ENCODE data around the gene KRT71. TPM values are rescaled to one million over a fixed set of nuclear protein-coding genes. Genes with fewer than 3 reads are reported as not detected.

The KRT71 gene
- polyA plus RNA-seq, 3 donors, result not detected

DNA sequence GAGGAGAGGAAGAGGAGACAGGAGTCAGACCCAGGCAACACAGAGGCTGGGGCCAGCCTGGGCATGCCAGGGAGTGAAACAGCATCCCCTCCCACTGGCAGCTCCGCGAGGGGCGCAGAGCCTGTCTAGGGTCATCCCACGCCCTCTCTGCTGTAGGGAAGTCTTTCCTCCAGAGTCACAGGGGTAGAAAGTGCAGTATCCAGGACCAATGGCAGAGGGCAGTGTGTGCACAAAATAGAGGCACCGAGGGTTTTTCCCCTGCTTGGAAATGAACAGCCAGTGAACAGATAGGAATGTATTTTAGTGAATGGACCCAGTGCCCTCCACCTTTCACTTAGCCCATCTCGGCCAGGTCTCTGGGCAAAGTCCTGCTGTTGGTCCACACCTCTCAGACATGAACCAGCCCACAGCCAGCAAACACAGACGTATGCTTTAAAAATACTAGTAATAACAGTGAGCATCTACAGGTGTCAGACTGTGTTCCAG, 30.1 kb upstream of the KRT71 start:
- DNase-seq, result peak; percentile 3 to 20 (median 14)
- Mint-ChIP-seq H3K27ac (no peak overlapping the region), H3K9me3 (no peaks in the 10 kb centered on the region), H3K27me3 (ENCODE audit: low read depth in 3 of 3) (peaks cover 2 to 6% (median 5%) of the 10 kb centered on the region in 3 donors), H3K36me3 (no peaks in the 10 kb centered on the region), H3K4me3 (no peak overlapping the region), H3K4me1 (no peaks in the 10 kb centered on the region)
- H3K79me2 ChIP-seq (ENCODE audit: insufficient read depth, low read length), result no peaks in the 10 kb centered on the region
- H3K36me3 ChIP-seq (replicated peaks in 1 of 2; ENCODE audit: control insufficient read depth in 1 of 2, insufficient read depth in 2 of 2, low read length in 2 of 2), result no peaks in the 10 kb centered on the region
- no peak overlapping the region for H3K4me3 ChIP-seq (replicated peaks in 1 of 3; ENCODE audit: low read depth in 2 of 3, low read length in 3 of 3)
- no peak overlapping the region for H3K4me2 ChIP-seq (replicated peaks; ENCODE audit: extremely low read depth, low read length, poor library complexity, severe bottlenecking)
- H3K27me3 ChIP-seq (ENCODE audit: control insufficient read depth in 2 of 2, insufficient read depth in 2 of 2, low read length in 2 of 2), result no peaks in the 10 kb centered on the region
- no peaks in the 10 kb centered on the region for H3K4me1 ChIP-seq (ENCODE audit: control insufficient read depth in 1 of 2, insufficient read depth in 2 of 2, low read length in 2 of 2)
- H3K9me3 ChIP-seq (replicated peaks in 1 of 2; ENCODE audit: control insufficient read depth in 1 of 2, insufficient read depth in 1 of 2, low read length in 2 of 2), result no peaks in the 10 kb centered on the region
- WGBS (ENCODE audit: insufficient coverage), result 0% methylated on average over 4 of the region's 7 CpGs
- intact Hi-C loops (cut with micrococcal nuclease), result loop anchor here in 1 of 2 donors (5.0 kb wide), 1 partner anchor 294 kb away; no protein-coding TSS in a partner anchor
- H4K20me1 ChIP-seq (ENCODE audit: insufficient read depth, low read length), result no peaks in the 10 kb centered on the region
- H2AFZ ChIP-seq (ENCODE audit: insufficient read depth, low read depth, low read length, poor library complexity, severe bottlenecking), result no peak overlapping the region
- H3K27ac ChIP-seq (ENCODE audit: low read depth in 1 of 2, low read length in 2 of 2), result no peak overlapping the region
- H3K9ac ChIP-seq (ENCODE audit: insufficient read depth, low read length, poor library complexity, severe bottlenecking), result no peak overlapping the region
- TF ChIP-seq, protein P1, sequence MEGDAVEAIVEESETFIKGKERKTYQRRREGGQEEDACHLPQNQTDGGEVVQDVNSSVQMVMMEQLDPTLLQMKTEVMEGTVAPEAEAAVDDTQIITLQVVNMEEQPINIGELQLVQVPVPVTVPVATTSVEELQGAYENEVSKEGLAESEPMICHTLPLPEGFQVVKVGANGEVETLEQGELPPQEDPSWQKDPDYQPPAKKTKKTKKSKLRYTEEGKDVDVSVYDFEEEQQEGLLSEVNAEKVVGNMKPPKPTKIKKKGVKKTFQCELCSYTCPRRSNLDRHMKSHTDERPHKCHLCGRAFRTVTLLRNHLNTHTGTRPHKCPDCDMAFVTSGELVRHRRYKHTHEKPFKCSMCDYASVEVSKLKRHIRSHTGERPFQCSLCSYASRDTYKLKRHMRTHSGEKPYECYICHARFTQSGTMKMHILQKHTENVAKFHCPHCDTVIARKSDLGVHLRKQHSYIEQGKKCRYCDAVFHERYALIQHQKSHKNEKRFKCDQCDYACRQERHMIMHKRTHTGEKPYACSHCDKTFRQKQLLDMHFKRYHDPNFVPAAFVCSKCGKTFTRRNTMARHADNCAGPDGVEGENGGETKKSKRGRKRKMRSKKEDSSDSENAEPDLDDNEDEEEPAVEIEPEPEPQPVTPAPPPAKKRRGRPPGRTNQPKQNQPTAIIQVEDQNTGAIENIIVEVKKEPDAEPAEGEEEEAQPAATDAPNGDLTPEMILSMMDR (IDR thresholded peaks at IDR 0.05), result peak; percentile 46

DNA sequence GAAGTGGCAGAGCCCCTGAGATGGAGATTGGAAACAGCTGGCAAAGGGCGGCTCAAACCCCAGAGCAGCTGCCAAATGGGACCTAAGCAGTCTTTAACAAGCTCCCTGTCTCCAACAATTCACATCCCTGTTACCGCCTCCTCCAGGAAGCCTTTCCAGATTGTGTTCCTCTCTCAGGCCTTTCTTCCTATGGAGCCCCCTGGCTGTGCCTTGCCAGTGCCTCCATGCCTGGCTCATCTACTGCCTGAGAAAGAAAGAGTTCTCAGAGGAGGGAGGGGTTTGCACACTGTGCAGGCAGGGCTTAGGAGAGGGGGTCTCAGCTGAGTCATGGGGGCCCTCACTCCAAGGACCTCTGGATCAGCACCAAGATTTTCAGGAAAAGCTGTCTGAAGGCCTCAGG, 29.5 kb upstream of the KRT71 start:
- TF ChIP-seq, protein P1 (IDR thresholded peaks at IDR 0.05), result no peak
- Histone ChIP-seq H3K36me3 (replicated peaks in 1 of 2; ENCODE audit: control insufficient read depth in 1 of 2, insufficient read depth in 2 of 2, low read length in 2 of 2) (no peaks in the 10 kb centered on the region), H2AFZ (ENCODE audit: insufficient read depth, low read depth, low read length, poor library complexity, severe bottlenecking) (no peak overlapping the region), H3K9me3 (replicated peaks in 1 of 2; ENCODE audit: control insufficient read depth in 1 of 2, insufficient read depth in 1 of 2, low read length in 2 of 2) (no peaks in the 10 kb centered on the region), H3K4me2 (replicated peaks; ENCODE audit: extremely low read depth, low read length, poor library complexity, severe bottlenecking) (no peak overlapping the region), H3K4me3 (replicated peaks in 1 of 3; ENCODE audit: low read depth in 2 of 3, low read length in 3 of 3) (no peak overlapping the region), H3K27ac (ENCODE audit: low read depth in 1 of 2, low read length in 2 of 2) (no peak overlapping the region), H3K4me1 (ENCODE audit: control insufficient read depth in 1 of 2, insufficient read depth in 2 of 2, low read length in 2 of 2) (no peaks in the 10 kb centered on the region), H3K79me2 (ENCODE audit: insufficient read depth, low read length) (no peaks in the 10 kb centered on the region), H3K27me3 (ENCODE audit: control insufficient read depth in 2 of 2, insufficient read depth in 2 of 2, low read length in 2 of 2) (no peaks in the 10 kb centered on the region), H3K9ac (ENCODE audit: insufficient read depth, low read length, poor library complexity, severe bottlenecking) (no peak overlapping the region), H4K20me1 (ENCODE audit: insufficient read depth, low read length) (no peaks in the 10 kb centered on the region)
- 95% methylated on average over 2 of the region's 2 CpGs for WGBS (ENCODE audit: insufficient coverage)
- H3K27me3 Mint-ChIP-seq (ENCODE audit: low read depth in 3 of 3), result peaks cover 2 to 6% (median 6%) of the 10 kb centered on the region in 3 donors
- H3K36me3 Mint-ChIP-seq, result no peaks in the 10 kb centered on the region
- H3K27ac Mint-ChIP-seq, result no peak overlapping the region
- intact Hi-C loops (cut with micrococcal nuclease), result loop anchor here in 1 of 2 donors (5.0 kb wide), 1 partner anchor 295 kb away; no protein-coding TSS in a partner anchor
- peak overlapping the region in 1 of 2 donors; percentile 3 for H3K4me3 Mint-ChIP-seq
- H3K4me1 Mint-ChIP-seq, result no peaks in the 10 kb centered on the region
- H3K9me3 Mint-ChIP-seq, result no peaks in the 10 kb centered on the region
- DNase-seq, result no peak
